SU-DHL-6 (cell line): Measurements from ENCODE around the gene MAL.

ENCODE experiments used
- CTCF ChIP-seq: fragments of 200-600 bp; sonication (generic); IDR thresholded peaks from one replicate; pipeline ENCODE4 v1.5.1; 2017; ENCODE audit warnings: antibody characterized with exemption, mild to moderate bottlenecking, low read length, moderate library complexity; ENCODE audit not compliant: insufficient read depth, poor library complexity, severe bottlenecking
- EZH2phosphoT487 ChIP-seq: fragments of 200-600 bp; sonication (generic), shearing (Covaris generic); conservative IDR thresholded peaks from 2 replicates; pipeline ENCODE4 v1.6.1; 2018; ENCODE audit warnings: mild to moderate bottlenecking, antibody characterized with exemption, low read length, moderate library complexity, mixed read lengths

GRCh38 chr2:95079199-95079683, 53.7 kb downstream of the MAL start:
- TF ChIP-seq CTCF (no peak), EZH2phosphoT487 (no peak)
